HG03045 (cell line): ENCODE data around the gene JOSD1.

ENCODE experiments used
- ATAC-seq: cut with Tn5 transposase; IDR thresholded peaks from one replicate; pipeline ENCODE4 v1.9.1; 2021; ENCODE audit warnings: mild to moderate bottlenecking, moderate library complexity; ENCODE audit not compliant: unreplicated experiment

Gene JOSD1

GRCh38 chr22:38715852-38716251 lies 15.1 kb upstream of the JOSD1 start:
- ATAC-seq: no peak

- no peak for ATAC-seq
These were observed 14.5 kb upstream of the JOSD1 start for GRCh38 chr22:38715176-38715764.

GRCh38 chr22:38713921-38714320 lies 13.2 kb upstream of the JOSD1 start:
- no peak for ATAC-seq

GRCh38 chr22:38712486-38713207 lies 11.9 kb upstream of the JOSD1 start:
- no peak for ATAC-seq

- no peak for ATAC-seq
These were observed 10.1 kb upstream of the JOSD1 start for GRCh38 chr22:38710866-38711265.

- no peak for ATAC-seq
These were observed 9.6 kb upstream of the JOSD1 start for GRCh38 chr22:38710351-38710750.

GRCh38 chr22:38709306-38709705 lies 8.6 kb upstream of the JOSD1 start:
- no peak for ATAC-seq

- no peak for ATAC-seq
These were observed 7.2 kb upstream of the JOSD1 start for GRCh38 chr22:38707984-38708383.

- no peak for ATAC-seq
These were observed 6.6 kb upstream of the JOSD1 start for GRCh38 chr22:38707346-38707745.

GRCh38 chr22:38706901-38707195 lies 6.1 kb upstream of the JOSD1 start:
- ATAC-seq: no peak

GRCh38 chr22:38706101-38706900 lies 5.6 kb upstream of the JOSD1 start:
- ATAC-seq: peak; percentile 16

GRCh38 chr22:38705235-38706100 lies 4.7 kb upstream of the JOSD1 start, which contains the start of gene GTPBP1:
GTPBP1 (plus strand) TSS chr22:38705944; CDS start chr22:38705956, 12 bp downstream.
- ATAC-seq: peak; percentile 76

- no peak for ATAC-seq
These were observed 4.0 kb upstream of the JOSD1 start for GRCh38 chr22:38704654-38705234.

- ATAC-seq: peak; percentile 19
These were observed 414 bp downstream of the JOSD1 start for GRCh38 chr22:38700270-38700788.

GRCh38 chr22:38699784-38700183 lies 959 bp downstream of the JOSD1 start:
- no peak for ATAC-seq

GRCh38 chr22:38699143-38699542 lies 1.6 kb downstream of the JOSD1 start:
- ATAC-seq: no peak

- ATAC-seq: no peak
These were observed 2.2 kb downstream of the JOSD1 start for GRCh38 chr22:38698407-38699094.

GRCh38 chr22:38697425-38698089 lies 3.2 kb downstream of the JOSD1 start:
- ATAC-seq: no peak
